Activated naive CD4-positive, alpha-beta T cell treated with anti-CD3 and anti-CD28 coated beads for 36 hours (primary cell): ENCODE measurements around the gene LHFPL2. TPM values are rescaled to one million over a fixed set of nuclear protein-coding genes. Genes with fewer than 3 reads are reported as not detected.

ENCODE experiments used
- CTCF ChIA-PET: fragments of 350-600 bp; sonication (Branson Sonifier 250); formaldehyde crosslinking; loops from one replicate; lab custom pipeline; 2021; ENCODE audit warnings: antibody characterized with exemption; lab: Charles Lee
- DNase-seq: peaks from one replicate; pipeline ENCODE4 v3.0.0-alpha.2; 2020
- H3K27ac Mint-ChIP-seq: one replicate; pipeline ENCODE4 v1.8.0; 2021; ENCODE audit warnings: mild to moderate bottlenecking, mixed read lengths
- H3K27me3 Mint-ChIP-seq: one replicate; pipeline ENCODE4 v1.8.0; 2021; ENCODE audit warnings: low read depth, mixed read lengths
- H3K36me3 Mint-ChIP-seq: one replicate; pipeline ENCODE4 v1.8.0; 2021; ENCODE audit warnings: low read depth, mixed read lengths
- H3K4me1 Mint-ChIP-seq: one replicate; pipeline ENCODE4 v1.8.0; 2021; ENCODE audit warnings: low read depth, mixed read lengths
- H3K4me3 Mint-ChIP-seq: one replicate; pipeline ENCODE4 v1.8.0; 2021; ENCODE audit warnings: mild to moderate bottlenecking, moderate library complexity, mixed read lengths
- H3K9me3 Mint-ChIP-seq: one replicate; pipeline ENCODE4 v1.8.0; 2021; ENCODE audit warnings: mixed read lengths
- intact Hi-C: fragments of 100-400 bp; cut with micrococcal nuclease; formaldehyde crosslinking; loops from one replicate; pipeline ENCODE4 v1.15.1; 2023
- total RNA-seq, 2 experiments: library from RNA; stranded (reverse); gene quantifications; one replicate each; pipeline ENCODE4 v1.2.3, GENCODE V29; 2021

LHFPL2 gene
- total RNA-seq, 2 experiments from 2014 or later = not detected

- no peak for DNase-seq
- Mint-ChIP-seq H3K27ac (no peak overlapping the region), H3K27me3 (peaks cover 32% of the 10 kb centered on the region), H3K36me3 (no peaks in the 10 kb centered on the region), H3K4me3 (no peak overlapping the region), H3K4me1 (no peaks in the 10 kb centered on the region), H3K9me3 (no peaks in the 10 kb centered on the region)
- intact Hi-C loops = no loop called here
- CTCF ChIA-PET = no interaction called here
Measured at GRCh38 chr5:78522476-78523260, 125.9 kb downstream of the LHFPL2 start.

- Mint-ChIP-seq H3K27ac (no peak overlapping the region), H3K9me3 (no peaks in the 10 kb centered on the region), H3K4me3 (no peak overlapping the region), H3K4me1 (no peaks in the 10 kb centered on the region), H3K36me3 (no peaks in the 10 kb centered on the region), H3K27me3 (peaks cover 39% of the 10 kb centered on the region)
- intact Hi-C loops = no loop called here
- no peak for DNase-seq
- CTCF ChIA-PET = interaction anchor here (0.9 kb wide), 1 partner anchor 12 kb away, joined by 3 read pairs; no protein-coding TSS in a partner anchor
Measured at GRCh38 chr5:78521455-78521854, 127.1 kb downstream of the LHFPL2 start.

GRCh38 chr5:78519198-78519941, 129.2 kb downstream of the LHFPL2 start:
- no peaks in the 10 kb centered on the region for H3K36me3 Mint-ChIP-seq
- peaks cover 50% of the 10 kb centered on the region for H3K27me3 Mint-ChIP-seq
- H3K4me1 Mint-ChIP-seq = no peaks in the 10 kb centered on the region
- intact Hi-C loops = no loop called here
- H3K27ac Mint-ChIP-seq = no peak overlapping the region
- no peaks in the 10 kb centered on the region for H3K9me3 Mint-ChIP-seq
- H3K4me3 Mint-ChIP-seq = no peak overlapping the region
- DNase-seq = no peak
- CTCF ChIA-PET = no interaction called here

- H3K9me3 Mint-ChIP-seq = no peaks in the 10 kb centered on the region
- no peaks in the 10 kb centered on the region for H3K4me1 Mint-ChIP-seq
- peaks cover 48% of the 10 kb centered on the region for H3K27me3 Mint-ChIP-seq
- H3K36me3 Mint-ChIP-seq = no peaks in the 10 kb centered on the region
- no peak overlapping the region for H3K27ac Mint-ChIP-seq
- intact Hi-C loops = no loop called here
- no peak overlapping the region for H3K4me3 Mint-ChIP-seq
- DNase-seq = no peak
- CTCF ChIA-PET = no interaction called here
Measured at GRCh38 chr5:78518365-78519197, 130.0 kb downstream of the LHFPL2 start.

GRCh38 chr5:78515670-78516069, 132.9 kb downstream of the LHFPL2 start:
- H3K9me3 Mint-ChIP-seq = no peaks in the 10 kb centered on the region
- no peaks in the 10 kb centered on the region for H3K4me1 Mint-ChIP-seq
- no peaks in the 10 kb centered on the region for H3K36me3 Mint-ChIP-seq
- CTCF ChIA-PET = no interaction called here
- H3K27ac Mint-ChIP-seq = no peak overlapping the region
- no peak for DNase-seq
- intact Hi-C loops = no loop called here
- H3K4me3 Mint-ChIP-seq = no peak overlapping the region
- H3K27me3 Mint-ChIP-seq = peaks cover 57% of the 10 kb centered on the region

- DNase-seq = no peak
- H3K36me3 Mint-ChIP-seq = no peaks in the 10 kb centered on the region
- H3K4me3 Mint-ChIP-seq = no peak overlapping the region
- CTCF ChIA-PET = no interaction called here
- H3K9me3 Mint-ChIP-seq = no peaks in the 10 kb centered on the region
- intact Hi-C loops = no loop called here
- peaks cover 55% of the 10 kb centered on the region for H3K27me3 Mint-ChIP-seq
- H3K4me1 Mint-ChIP-seq = peaks cover under 1% of the 10 kb centered on the region
- H3K27ac Mint-ChIP-seq = no peak overlapping the region
Measured at GRCh38 chr5:78514427-78515330, 133.9 kb downstream of the LHFPL2 start.

GRCh38 chr5:78513441-78513840, 135.1 kb downstream of the LHFPL2 start:
- no peak for DNase-seq
- Mint-ChIP-seq H3K27me3 (peaks cover 58% of the 10 kb centered on the region), H3K4me3 (no peak overlapping the region), H3K27ac (no peak overlapping the region), H3K4me1 (peaks cover 5% of the 10 kb centered on the region), H3K36me3 (no peaks in the 10 kb centered on the region), H3K9me3 (no peaks in the 10 kb centered on the region)
- intact Hi-C loops = no loop called here
- CTCF ChIA-PET = no interaction called here

GRCh38 chr5:78512435-78512834, 136.1 kb downstream of the LHFPL2 start:
- intact Hi-C loops = no loop called here
- Mint-ChIP-seq H3K9me3 (no peaks in the 10 kb centered on the region), H3K27me3 (peaks cover 60% of the 10 kb centered on the region), H3K36me3 (no peaks in the 10 kb centered on the region), H3K4me1 (peaks cover 5% of the 10 kb centered on the region), H3K4me3 (no peak overlapping the region), H3K27ac (no peak overlapping the region)
- no peak for DNase-seq
- CTCF ChIA-PET = no interaction called here

- CTCF ChIA-PET = no interaction called here
- intact Hi-C loops = no loop called here
- DNase-seq = no peak
- Mint-ChIP-seq H3K27ac (no peak overlapping the region), H3K4me1 (peaks cover 5% of the 10 kb centered on the region), H3K9me3 (no peaks in the 10 kb centered on the region), H3K36me3 (no peaks in the 10 kb centered on the region), H3K4me3 (no peak overlapping the region), H3K27me3 (peaks cover 62% of the 10 kb centered on the region)
Measured at GRCh38 chr5:78511121-78511906, 137.3 kb downstream of the LHFPL2 start.

- Mint-ChIP-seq H3K4me3 (peak overlapping the region; percentile 71), H3K27me3 (peaks cover 62% of the 10 kb centered on the region), H3K4me1 (peaks cover 5% of the 10 kb centered on the region), H3K27ac (no peak overlapping the region), H3K36me3 (no peaks in the 10 kb centered on the region), H3K9me3 (no peaks in the 10 kb centered on the region)
- CTCF ChIA-PET = no interaction called here
- intact Hi-C loops = no loop called here
- peak; percentile 50 for DNase-seq
Measured at GRCh38 chr5:78509884-78510769, 138.4 kb downstream of the LHFPL2 start.
